Measurements from ENCODE around the gene RIPPLY2. TPM values are rescaled to one million over a fixed set of nuclear protein-coding genes. Genes with fewer than 3 reads are reported as not detected.

Gene RIPPLY2, protein sequence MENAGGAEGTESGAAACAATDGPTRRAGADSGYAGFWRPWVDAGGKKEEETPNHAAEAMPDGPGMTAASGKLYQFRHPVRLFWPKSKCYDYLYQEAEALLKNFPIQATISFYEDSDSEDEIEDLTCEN
- 11.3 TPM for total RNA-seq

DNA sequence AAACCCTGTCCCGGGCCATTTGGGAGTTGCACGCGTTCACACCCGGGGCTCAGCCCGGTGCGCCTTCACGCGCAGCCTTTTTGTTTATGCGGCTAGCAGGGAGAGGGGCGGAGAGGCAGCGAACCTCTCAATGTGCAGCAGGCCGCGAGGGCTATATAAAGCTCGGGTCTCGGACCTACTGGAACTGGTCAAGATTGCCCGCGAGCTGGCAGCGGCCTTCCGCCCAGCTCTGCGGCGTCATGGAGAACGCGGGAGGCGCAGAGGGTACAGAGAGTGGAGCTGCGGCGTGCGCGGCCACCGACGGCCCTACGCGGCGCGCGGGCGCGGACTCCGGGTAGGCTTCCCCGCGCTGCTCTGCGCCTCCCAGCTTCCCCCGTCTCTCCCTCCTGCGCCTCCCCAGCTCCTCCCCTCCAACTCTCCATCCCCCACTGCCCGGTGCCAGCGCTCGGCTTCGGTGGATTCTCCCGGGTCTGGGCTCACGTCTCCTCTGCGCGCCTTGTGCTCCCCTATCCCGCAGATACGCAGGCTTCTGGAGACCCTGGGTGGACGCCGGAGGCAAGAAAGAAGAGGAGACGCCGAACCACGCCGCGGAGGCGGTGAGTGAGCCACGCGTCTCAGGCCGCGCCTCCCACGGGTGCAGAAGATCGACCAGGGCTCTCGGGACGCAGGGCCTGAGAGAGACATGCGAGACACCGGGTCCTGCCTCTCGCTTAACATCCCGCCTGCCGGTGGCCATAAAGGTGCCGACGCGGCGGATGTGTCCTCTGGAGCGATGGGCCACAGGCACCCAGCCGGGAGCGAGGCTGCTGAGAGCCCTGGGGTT, at the start of gene RIPPLY2:
Gene RIPPLY2 (plus strand): TSS at position 183 of the 823 bp plus-strand sequence. CDS start 57 bp downstream, at position 240.

DNA sequence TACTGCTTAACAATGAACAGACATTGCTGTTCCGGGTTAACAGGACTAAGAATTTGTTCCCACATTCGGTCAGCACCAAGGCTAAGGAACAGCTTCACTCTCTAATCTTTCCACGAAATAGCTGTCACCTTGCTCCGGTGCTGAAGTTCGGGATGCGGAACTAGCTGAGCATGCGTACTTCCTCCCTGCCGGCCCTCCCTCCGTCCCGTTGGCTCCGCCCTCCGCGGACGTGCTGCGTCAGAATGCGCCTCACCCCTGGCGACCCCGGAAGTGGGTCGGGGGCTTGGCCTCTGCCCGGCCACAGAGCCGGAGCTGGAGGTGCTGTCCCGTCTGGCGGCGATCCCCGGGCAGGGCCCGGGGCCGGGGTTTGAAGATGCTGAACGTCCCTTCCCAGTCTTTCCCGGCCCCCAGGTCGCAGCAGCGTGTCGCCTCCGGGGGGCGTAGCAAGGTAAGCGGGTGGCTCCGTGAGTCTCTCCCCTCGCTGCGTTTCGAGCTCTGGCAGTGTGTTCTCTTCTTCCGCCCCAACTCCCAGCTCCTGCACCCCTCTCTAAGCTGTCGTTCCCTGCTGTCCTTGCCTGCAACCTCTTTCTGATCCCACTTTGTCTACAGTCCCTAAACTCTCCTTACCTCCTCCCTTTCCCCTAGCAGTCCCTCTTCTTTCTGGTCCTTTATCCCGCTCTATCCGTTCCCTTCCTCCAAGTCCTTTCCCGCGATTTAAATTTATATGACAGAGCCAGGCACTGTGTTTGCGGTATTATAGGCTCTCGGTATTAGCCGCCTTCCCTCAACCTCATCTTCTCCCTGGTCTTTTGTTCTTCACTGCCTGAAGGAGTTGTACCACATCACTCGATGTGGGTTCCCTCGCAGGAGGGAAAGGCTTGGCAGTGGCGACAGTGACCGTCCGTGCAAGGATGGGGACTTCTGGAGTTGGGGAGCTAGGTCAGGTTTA, 6.5 kb downstream of the RIPPLY2 start, which contains the start of gene CYB5R4:
Gene CYB5R4 (plus strand): TSS at position 280 of the 949 bp plus-strand sequence. CDS start 94 bp downstream, at position 374.

Other genes with a start within 250 kb of the RIPPLY2 start
- gene SNAP91, start 144.3 kb upstream of the RIPPLY2 start, total RNA-seq: 135 TPM
- gene CYB5R4, start 6.3 kb downstream of the RIPPLY2 start, total RNA-seq: 12.5 TPM
- 4.1 TPM for gene MRAP2, start 180.4 kb downstream of the RIPPLY2 start, total RNA-seq

Measured in parietal lobe (tissue), 1 donor.